Activated naive CD4-positive, alpha-beta T cell treated with anti-CD3 and anti-CD28 coated beads, Interleukin-2, amount 50 U/mL, for 24 hours (primary cell): Measurements from ENCODE around the gene FOXN4.
"Not testable (repeated sequence)": the region's sequence is repeated elsewhere in the genome, so short reads cannot be mapped to it uniquely, and the experiment has no call there.

ENCODE experiments used
- H3K27ac Mint-ChIP-seq: one replicate; pipeline ENCODE4 v1.8.0; 2021; ENCODE audit warnings: mild to moderate bottlenecking, mixed read lengths
- H3K27me3 Mint-ChIP-seq: one replicate; pipeline ENCODE4 v1.8.0; 2021; ENCODE audit warnings: mixed read lengths
- H3K36me3 Mint-ChIP-seq: one replicate; pipeline ENCODE4 v1.8.0; 2021; ENCODE audit warnings: mixed read lengths
- H3K4me1 Mint-ChIP-seq: one replicate; pipeline ENCODE4 v1.8.0; 2021; ENCODE audit warnings: mixed read lengths
- H3K4me3 Mint-ChIP-seq: one replicate; pipeline ENCODE4 v1.8.0; 2021; ENCODE audit warnings: mild to moderate bottlenecking, mixed read lengths
- H3K9me3 Mint-ChIP-seq: one replicate; pipeline ENCODE4 v1.8.0; 2021; ENCODE audit warnings: mixed read lengths

FOXN4 gene

DNA sequence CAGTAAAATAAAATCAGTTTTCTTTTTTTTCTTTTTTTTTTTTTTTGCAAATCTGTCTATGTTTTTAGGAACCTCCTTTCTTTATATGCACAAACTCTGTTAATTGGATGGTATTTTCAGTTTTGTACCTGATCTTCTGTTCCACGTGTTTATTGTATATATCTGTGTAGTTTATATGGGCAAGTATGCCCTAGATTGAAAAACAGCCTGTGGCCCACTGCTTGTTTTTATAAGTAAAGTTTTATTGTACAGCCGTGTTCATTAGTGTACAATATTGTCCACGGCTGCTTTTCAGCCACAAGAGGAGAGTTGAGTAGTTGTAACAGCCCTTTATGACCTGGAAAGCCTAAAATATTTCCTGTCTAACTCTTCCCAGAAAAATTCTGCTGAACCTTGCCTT is 19.9 kb upstream of the FOXN4 start:
- Mint-ChIP-seq H3K9me3 (no peaks in the 10 kb centered on the region), H3K4me1 (no peaks in the 10 kb centered on the region), H3K27ac (no peak overlapping the region), H3K27me3 (no peaks in the 10 kb centered on the region), H3K36me3 (no peaks in the 10 kb centered on the region), H3K4me3 (no peak overlapping the region)

DNA sequence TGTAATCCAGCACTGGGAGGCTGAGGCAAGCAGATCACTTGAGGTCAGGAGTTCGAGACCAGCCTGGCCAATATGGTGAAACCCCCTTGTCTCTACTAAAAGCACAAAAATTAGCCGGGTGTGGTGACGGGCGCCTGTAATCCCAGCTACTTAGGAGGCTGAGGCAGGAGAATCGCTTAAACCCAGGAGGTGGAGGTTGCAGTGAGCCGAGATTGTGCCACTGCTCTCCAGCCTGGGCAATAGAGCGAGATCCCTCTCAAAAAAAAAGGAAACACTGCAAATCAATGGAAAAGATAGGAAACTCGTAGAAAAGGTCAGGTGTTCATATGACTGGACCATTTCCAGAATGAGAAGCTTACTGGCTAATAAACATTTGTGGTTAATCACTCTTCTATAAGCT is 12.2 kb upstream of the FOXN4 start:
- H3K27me3 Mint-ChIP-seq = peaks cover 15% of the 10 kb centered on the region
- H3K9me3 Mint-ChIP-seq, H3K27ac Mint-ChIP-seq, H3K36me3 Mint-ChIP-seq, H3K4me3 Mint-ChIP-seq, H3K4me1 Mint-ChIP-seq: not testable (repeated sequence)

DNA sequence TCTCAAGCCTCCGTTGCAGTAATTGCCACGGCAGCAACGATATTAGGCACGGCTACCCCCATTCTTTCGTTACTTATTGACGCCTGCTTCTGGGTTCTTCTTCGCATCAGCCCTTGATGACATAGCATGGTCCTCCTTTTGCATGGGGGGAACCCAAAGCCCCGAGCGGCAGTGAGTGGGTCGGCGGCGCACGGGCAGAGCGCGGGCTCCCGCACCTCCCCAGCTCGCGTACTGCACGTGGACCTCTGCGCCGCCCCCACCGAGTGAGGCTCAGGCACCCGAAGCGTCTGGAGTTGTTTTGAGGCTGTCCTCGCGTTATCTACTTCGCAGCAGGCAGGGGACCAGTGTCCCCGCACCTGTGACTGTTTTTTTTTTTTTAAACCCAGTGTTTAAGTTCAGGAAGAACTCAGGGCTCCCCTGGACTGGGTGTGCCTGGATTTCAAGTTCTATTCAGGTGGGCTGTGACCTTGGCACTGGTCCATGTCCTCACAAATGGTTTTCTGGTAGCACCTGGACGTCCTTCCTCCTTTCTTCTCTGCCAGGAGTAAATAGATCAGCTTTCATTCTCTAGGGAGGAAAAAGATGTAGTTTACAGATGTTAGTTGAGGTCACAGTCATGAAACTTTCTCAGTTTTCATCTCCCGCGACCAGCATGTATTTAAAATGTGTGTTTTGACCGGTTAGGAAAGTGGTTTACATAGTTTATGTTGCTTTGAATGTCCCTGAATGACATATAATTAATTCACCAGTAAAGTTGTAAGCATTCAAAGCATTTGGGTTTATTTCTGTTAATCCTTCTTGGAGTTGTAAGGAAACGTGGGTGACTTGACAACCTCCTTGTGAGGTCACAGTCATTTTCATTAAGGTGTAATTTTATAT is 1.4 kb upstream of the FOXN4 start:
- H3K36me3 Mint-ChIP-seq = no peaks in the 10 kb centered on the region
- peaks cover 40% of the 10 kb centered on the region for H3K27me3 Mint-ChIP-seq
- peaks cover 12% of the 10 kb centered on the region for H3K4me1 Mint-ChIP-seq
- no peak overlapping the region for H3K27ac Mint-ChIP-seq
- no peaks in the 10 kb centered on the region for H3K9me3 Mint-ChIP-seq
- peak overlapping the region; percentile 82 for H3K4me3 Mint-ChIP-seq

DNA sequence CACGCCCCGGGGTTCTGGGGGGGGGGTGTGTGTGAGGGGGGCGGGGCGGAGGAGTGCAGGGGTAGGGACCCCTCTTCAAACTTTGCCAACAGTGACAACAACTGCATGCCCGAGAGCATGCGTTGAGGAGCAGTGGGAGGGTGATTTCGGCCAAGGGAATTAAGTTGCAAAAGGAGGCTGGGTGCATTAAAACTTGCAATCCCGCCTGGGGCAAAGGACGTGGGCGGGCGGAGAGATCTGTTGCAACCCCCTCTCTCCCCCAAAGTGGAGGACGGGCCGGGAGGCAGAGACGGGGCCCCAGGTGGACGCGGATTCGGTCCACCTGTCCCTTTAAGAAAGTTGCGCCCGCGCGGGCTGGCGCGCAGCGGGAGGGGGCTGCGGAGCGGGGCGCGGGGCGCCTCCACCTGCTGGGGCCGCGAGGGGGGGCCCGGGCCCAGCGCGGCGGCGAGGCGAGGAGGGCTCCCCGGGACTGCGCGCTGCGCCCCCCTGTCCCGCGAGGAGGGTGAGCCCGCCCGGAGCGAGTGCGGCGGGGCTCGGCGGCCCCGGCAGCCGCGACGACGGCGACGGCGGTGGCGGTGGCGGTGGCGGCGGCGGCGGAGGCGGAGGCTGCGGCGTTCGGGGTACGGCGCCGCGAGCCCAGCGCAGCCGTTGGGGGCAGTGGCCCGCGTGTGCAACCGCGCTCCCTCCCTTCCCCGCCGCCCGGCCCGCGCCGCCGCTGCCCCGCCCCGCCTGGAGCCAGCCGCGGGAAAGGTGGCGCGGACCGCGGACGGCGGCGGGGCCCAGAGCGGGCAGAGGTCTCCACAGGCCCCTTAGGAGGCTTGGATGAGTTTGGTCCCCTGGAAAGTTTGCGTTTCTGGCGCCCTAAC is 530 bp upstream of the FOXN4 start:
- Mint-ChIP-seq H3K4me3 (peak overlapping the region; percentile 86), H3K4me1 (peaks cover 12% of the 10 kb centered on the region), H3K27ac (no peak overlapping the region), H3K27me3 (peaks cover 42% of the 10 kb centered on the region), H3K9me3 (no peaks in the 10 kb centered on the region), H3K36me3 (no peaks in the 10 kb centered on the region)

DNA sequence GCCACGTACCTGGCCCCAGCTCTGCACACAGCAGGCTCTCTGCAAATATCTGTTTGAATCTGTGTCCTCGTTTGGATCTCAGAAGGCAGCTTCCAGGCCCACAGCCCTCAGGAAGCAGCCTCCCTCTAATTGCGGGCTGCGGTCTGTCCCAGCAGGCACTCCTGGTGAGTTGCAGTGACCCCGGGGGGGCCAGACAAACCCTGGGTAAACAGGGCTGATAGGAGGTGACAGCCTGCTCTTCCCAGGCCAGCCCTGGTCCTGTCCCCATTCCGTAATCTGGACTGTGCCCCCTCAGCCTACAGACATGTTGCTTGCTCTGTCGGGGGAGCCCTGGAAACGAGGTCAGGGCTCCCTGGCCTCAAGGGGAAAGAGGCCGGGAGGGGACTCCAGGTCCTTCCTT is 2.0 kb downstream of the FOXN4 start:
- peaks cover 41% of the 10 kb centered on the region for H3K27me3 Mint-ChIP-seq
- no peak overlapping the region for H3K27ac Mint-ChIP-seq
- no peak overlapping the region for H3K4me3 Mint-ChIP-seq
- no peaks in the 10 kb centered on the region for H3K36me3 Mint-ChIP-seq
- no peaks in the 10 kb centered on the region for H3K9me3 Mint-ChIP-seq
- peaks cover 12% of the 10 kb centered on the region for H3K4me1 Mint-ChIP-seq

DNA sequence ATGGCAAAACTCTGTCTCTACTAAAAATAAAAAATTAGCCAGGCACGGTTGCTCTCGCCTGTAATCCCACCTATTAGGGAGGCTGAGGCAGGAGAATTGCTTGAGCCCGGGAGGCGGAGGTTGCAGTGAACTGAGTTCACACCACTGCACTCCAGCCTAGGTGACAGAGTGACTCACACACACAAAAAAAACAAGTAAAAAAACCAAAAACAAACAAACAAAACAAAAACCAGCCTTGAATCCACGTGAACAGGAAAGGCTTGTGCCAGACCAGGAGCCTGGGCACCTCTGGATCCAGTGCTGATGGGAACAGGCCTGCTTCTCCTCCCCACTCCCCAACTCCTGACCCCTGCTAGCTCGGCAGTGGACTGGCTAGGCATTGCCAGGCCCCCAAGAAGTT is 3.5 kb downstream of the FOXN4 start:
- Mint-ChIP-seq H3K36me3 (no peaks in the 10 kb centered on the region), H3K27me3 (peaks cover 36% of the 10 kb centered on the region), H3K4me1 (peaks cover 7% of the 10 kb centered on the region), H3K9me3 (no peaks in the 10 kb centered on the region), H3K4me3 (no peak overlapping the region), H3K27ac (no peak overlapping the region)

DNA sequence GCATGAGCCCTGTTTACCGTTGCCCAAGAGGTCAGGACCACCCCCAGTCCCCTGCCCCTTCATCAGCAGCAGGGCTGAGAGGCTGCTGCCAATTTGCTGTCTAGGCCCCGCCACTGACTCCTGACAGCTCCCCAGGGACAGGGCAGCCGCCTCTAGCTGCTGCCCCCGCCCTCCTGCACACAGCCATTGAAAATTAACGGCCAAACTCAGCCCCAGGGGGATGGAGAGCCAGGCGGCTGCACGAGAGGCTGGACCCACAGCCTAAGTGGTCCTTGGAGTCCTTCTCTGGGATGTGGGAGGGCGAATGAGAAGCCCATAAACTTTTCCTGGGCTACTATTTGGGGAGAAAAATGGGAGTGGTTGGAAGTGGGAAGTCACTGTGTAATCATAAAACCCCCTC is 4.6 kb downstream of the FOXN4 start:
- H3K27ac Mint-ChIP-seq = no peak overlapping the region
- H3K4me3 Mint-ChIP-seq = no peak overlapping the region
- peaks cover 32% of the 10 kb centered on the region for H3K27me3 Mint-ChIP-seq
- no peaks in the 10 kb centered on the region for H3K9me3 Mint-ChIP-seq
- H3K4me1 Mint-ChIP-seq = peaks cover 3% of the 10 kb centered on the region
- H3K36me3 Mint-ChIP-seq = no peaks in the 10 kb centered on the region

DNA sequence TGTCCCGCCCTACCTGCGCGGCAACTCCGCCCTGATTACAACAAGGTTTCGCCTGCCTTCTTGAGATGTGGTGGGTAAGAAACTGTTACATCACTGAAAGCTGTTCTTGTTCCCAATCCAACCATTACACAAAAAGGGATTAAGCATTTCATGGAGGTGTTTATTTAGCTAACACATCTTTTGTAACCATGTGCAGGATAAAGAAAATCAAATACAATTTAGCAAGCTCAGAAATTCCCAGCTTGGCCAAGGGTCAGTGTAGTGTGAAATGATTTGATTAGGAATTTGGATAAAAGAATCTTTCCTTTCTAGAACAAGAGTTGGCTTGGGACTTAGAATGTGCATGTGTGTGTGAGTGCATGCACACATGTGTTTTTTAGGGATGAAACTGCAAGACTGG is 6.3 kb downstream of the FOXN4 start:
- Mint-ChIP-seq H3K27ac (no peak overlapping the region), H3K9me3 (no peaks in the 10 kb centered on the region), H3K4me3 (no peak overlapping the region), H3K36me3 (no peaks in the 10 kb centered on the region), H3K27me3 (peaks cover 20% of the 10 kb centered on the region), H3K4me1 (no peaks in the 10 kb centered on the region)

DNA sequence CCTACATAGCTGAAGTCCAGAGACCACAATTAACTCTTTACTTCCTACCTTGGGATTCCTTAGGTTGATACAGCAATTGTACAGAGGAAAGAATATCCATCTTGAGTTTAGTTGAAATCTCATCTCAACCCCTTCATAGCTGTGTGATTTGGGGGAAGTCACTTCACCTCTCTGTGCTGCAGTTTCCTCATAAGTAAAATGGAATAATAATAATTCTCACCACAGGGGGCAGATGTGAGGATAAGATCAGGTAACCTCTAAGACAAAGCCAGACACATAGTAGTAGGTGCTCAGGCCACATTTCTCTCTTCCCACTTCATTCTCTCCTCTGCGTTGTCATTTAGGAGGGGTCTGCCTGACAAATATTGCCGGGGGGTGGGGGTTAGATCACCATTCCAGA is 6.7 kb downstream of the FOXN4 start:
- Mint-ChIP-seq H3K4me3 (no peak overlapping the region), H3K27me3 (peaks cover 16% of the 10 kb centered on the region), H3K36me3 (no peaks in the 10 kb centered on the region), H3K27ac (no peak overlapping the region), H3K9me3 (no peaks in the 10 kb centered on the region), H3K4me1 (no peaks in the 10 kb centered on the region)

DNA sequence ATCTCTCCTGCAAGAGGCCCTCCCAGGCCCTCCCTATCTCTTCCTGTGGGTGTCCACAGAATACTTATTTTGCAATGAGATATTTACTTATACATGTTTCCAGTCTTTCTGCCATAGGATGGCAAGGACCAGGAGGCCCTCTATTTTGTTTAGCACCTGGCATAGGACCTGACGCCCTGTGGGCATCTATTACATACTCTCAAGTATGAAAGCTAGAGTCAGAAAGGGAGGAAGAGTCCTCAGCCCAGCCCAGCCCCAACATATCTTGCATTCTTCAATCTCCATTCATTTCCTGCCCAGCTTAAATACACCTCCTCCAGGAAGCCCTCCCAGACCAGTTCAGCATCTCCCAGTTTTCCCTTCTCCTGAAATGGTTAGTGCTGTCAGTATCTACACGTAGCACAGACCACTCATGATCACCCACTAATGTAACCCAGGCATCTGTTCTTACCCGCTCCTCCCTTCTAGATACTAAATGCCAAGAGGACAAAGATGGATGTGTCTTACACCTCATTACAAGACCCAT is 7.4 kb downstream of the FOXN4 start:
- peaks cover 15% of the 10 kb centered on the region for H3K27me3 Mint-ChIP-seq
- H3K36me3 Mint-ChIP-seq = no peaks in the 10 kb centered on the region
- H3K4me3 Mint-ChIP-seq = no peak overlapping the region
- no peak overlapping the region for H3K27ac Mint-ChIP-seq
- H3K9me3 Mint-ChIP-seq = no peaks in the 10 kb centered on the region
- no peaks in the 10 kb centered on the region for H3K4me1 Mint-ChIP-seq

DNA sequence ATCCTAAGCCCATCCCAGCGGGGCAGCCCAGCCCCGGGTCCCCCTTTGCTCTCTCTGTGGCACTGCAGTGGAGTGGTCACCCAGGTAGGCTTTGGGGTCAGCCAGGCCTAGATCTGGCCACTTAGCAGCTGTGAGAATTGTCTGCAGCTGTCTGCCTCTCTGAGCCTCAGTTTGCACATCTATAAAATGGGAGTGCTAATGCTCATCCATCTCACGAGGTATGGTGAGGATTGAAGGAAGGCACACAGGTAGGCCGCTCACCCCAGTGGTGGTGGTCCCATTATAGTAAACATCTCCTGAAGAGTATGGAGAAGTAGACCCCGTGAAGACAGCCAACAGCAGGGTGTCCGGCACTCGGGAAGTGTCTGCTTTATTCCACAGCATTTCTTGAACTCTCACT is 9.2 kb downstream of the FOXN4 start:
- Mint-ChIP-seq H3K4me3 (no peak overlapping the region), H3K27ac (no peak overlapping the region), H3K36me3 (no peaks in the 10 kb centered on the region), H3K27me3 (peaks cover 10% of the 10 kb centered on the region), H3K9me3 (no peaks in the 10 kb centered on the region), H3K4me1 (no peaks in the 10 kb centered on the region)

DNA sequence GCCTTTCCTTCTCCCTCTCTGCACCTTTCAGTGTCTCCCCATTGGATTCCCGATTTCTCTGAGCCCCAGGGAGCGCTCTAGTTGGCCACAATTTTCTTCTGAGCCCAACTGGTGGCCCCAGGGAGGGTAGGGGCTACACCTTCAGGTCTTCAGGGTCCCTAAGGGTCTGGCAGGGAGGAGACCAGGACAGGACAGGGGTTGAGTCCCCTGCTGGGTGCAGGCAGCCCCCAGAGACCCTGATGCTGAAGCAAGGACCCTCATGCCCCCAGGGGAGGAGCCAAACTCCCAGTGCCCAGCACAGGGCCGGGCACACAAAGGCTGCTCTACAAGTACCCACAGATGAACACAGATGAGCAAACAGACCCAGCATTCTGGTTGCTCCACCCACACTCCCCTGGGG is 12.7 kb downstream of the FOXN4 start:
- Mint-ChIP-seq H3K27ac (no peak overlapping the region), H3K9me3 (no peaks in the 10 kb centered on the region), H3K4me3 (no peak overlapping the region), H3K36me3 (no peaks in the 10 kb centered on the region), H3K27me3 (peaks cover 13% of the 10 kb centered on the region), H3K4me1 (no peaks in the 10 kb centered on the region)

DNA sequence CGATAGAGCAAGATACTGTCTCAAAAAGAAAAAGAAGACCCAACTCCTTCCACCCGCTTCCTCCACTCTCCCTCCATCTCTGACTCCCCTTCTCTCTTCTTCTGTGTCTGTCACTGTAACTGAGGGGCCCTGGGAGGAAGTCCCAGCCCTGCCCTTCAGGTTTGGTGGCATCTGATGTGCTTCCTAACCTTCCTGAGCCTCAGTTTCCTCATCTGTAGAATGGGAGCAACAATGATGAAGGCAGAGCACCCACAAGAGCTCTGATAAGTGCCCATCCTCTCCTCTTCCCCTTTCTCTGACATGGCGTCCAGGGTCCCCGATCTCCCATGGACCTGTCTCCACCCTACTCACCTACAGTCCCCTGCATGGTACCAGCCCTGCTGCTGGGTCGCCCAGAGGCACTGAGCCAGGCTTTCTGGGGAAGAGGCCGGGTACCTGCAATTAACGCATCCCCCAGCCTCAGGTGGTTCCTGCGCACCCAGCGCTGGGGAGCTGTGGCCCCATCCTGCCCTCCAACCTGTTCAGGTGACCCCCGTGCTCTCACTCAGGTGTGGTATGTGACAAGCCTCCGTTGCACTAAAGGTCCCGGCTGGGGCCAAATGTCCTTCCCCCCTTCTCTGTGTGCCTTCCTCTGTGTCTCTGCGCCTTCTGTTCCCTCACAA is 13.2 kb downstream of the FOXN4 start:
- H3K27ac Mint-ChIP-seq = no peak overlapping the region
- H3K27me3 Mint-ChIP-seq = peaks cover 13% of the 10 kb centered on the region
- H3K36me3 Mint-ChIP-seq = no peaks in the 10 kb centered on the region
- H3K9me3 Mint-ChIP-seq = no peaks in the 10 kb centered on the region
- H3K4me1 Mint-ChIP-seq = no peaks in the 10 kb centered on the region
- H3K4me3 Mint-ChIP-seq = no peak overlapping the region

DNA sequence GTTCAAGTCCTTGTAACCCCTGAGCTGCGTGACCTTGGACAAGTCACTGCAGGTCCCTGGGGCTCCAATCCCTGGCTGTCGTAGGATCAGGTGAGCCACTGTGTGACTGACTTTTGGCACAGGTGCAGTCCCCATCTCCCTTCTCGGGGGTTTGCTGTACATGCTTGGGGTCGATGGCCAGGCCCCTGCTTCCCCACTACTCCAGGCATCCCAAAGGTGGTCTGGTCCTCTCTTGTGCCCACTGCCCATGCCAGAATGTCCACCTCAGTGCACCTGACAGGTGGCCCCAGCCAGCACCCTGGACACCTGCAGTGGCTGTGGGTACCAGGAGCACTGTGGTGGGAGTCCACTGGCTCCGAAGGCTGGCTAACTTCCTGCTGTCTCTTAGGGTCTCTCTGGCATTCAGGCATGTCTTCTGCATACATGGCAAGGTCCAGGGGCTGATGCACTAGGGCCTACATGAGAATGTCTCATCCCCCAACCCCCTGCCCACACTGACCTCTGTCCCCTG is 14.7 kb downstream of the FOXN4 start:
- Mint-ChIP-seq H3K4me1 (no peaks in the 10 kb centered on the region), H3K4me3 (no peak overlapping the region), H3K9me3 (no peaks in the 10 kb centered on the region), H3K27me3 (peaks cover 17% of the 10 kb centered on the region), H3K27ac (no peak overlapping the region), H3K36me3 (no peaks in the 10 kb centered on the region)

DNA sequence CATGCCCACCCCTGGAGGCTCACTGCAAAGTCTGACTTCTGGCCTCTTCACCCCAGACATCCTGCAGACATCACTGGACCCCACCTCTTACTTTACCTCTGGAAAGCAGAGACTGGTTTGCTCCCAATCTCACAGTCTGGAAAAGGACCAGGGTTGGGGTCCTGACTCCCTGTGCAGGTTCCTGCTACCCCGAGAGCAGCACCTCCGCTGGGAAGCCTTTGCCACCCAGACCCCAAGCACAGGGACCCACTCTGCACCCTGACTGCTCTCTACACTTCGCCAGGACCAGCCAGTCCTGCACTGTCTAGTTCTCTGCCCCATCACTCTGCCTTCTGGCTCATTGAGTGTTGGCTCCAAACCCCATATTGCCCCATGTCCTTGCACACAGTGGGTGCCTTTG is 16.0 kb downstream of the FOXN4 start:
- H3K4me3 Mint-ChIP-seq = no peak overlapping the region
- H3K36me3 Mint-ChIP-seq = no peaks in the 10 kb centered on the region
- H3K27ac Mint-ChIP-seq = no peak overlapping the region

More for the DNA sequence above, 16.0 kb downstream of the FOXN4 start:
- no peaks in the 10 kb centered on the region for H3K4me1 Mint-ChIP-seq
- no peaks in the 10 kb centered on the region for H3K9me3 Mint-ChIP-seq
- peaks cover 17% of the 10 kb centered on the region for H3K27me3 Mint-ChIP-seq
